NCI-H524 treated with DMSO at 0.1 percent for 48 hours (cell line): ENCODE results near the gene SIL1.
A peak's percentile ranks its signal among the peaks of the same experiment; 100 is the strongest.
"Not testable (repeated sequence)": the region's sequence is repeated elsewhere in the genome, so short reads cannot be mapped to it uniquely, and the experiment has no call there.

Experiments used
- DNase-seq: peaks from one replicate; lab custom pipeline; 2025; lab: John Stamatoyannopoulos, UW

The SIL1 gene

GRCh38 chr5:139108063-139108824, 89.9 kb downstream of the SIL1 start:
- no peak for DNase-seq

GRCh38 chr5:139105621-139106071, 92.5 kb downstream of the SIL1 start:
- peak; percentile 73 for DNase-seq

- no peak for DNase-seq
Measured at GRCh38 chr5:139104577-139105276, 93.4 kb downstream of the SIL1 start.

- DNase-seq, result no peak
Measured at GRCh38 chr5:139103762-139104161, 94.4 kb downstream of the SIL1 start.

GRCh38 chr5:139100825-139101224, 97.3 kb downstream of the SIL1 start:
- DNase-seq, result no peak

- no peak for DNase-seq
Measured at GRCh38 chr5:139094154-139095131, 103.7 kb downstream of the SIL1 start.

- no peak for DNase-seq
Measured at GRCh38 chr5:139092741-139093343, 105.3 kb downstream of the SIL1 start.

GRCh38 chr5:139091439-139092156, 106.6 kb downstream of the SIL1 start:
- no peak for DNase-seq

- no peak for DNase-seq
Measured at GRCh38 chr5:139090581-139090980, 107.6 kb downstream of the SIL1 start.

GRCh38 chr5:139088024-139088423, 110.1 kb downstream of the SIL1 start:
- DNase-seq, result no peak

- no peak for DNase-seq
Measured at GRCh38 chr5:139082813-139083498, 115.2 kb downstream of the SIL1 start.

- no peak for DNase-seq
Measured at GRCh38 chr5:139079991-139080610, 118.1 kb downstream of the SIL1 start.

GRCh38 chr5:139079225-139079990, 118.8 kb downstream of the SIL1 start:
- no peak for DNase-seq

- no peak for DNase-seq
Measured at GRCh38 chr5:139078345-139078744, 119.8 kb downstream of the SIL1 start.

GRCh38 chr5:139077899-139078298, 120.3 kb downstream of the SIL1 start:
- no peak for DNase-seq

GRCh38 chr5:139076111-139076510, 122.1 kb downstream of the SIL1 start:
- no peak for DNase-seq

- DNase-seq, result no peak
Measured at GRCh38 chr5:139075066-139076050, 122.8 kb downstream of the SIL1 start.

- DNase-seq, result not testable (repeated sequence)
Measured at GRCh38 chr5:139073956-139074355, 124.2 kb downstream of the SIL1 start.
